ENCODE measurements around the gene SARNP.

GRCh38 chr12:55847603-55848291 is 30.2 kb upstream of the SARNP start:
- no peak for TF ChIP-seq CTCF (IDR thresholded peaks at IDR 0.05; ENCODE audit: borderline replicate concordance, extremely low read depth, low read length, poor library complexity, severe bottlenecking)
- no peak for TF ChIP-seq EZH2 (IDR thresholded peaks at IDR 0.05; ENCODE audit: borderline replicate concordance, low read depth, low read length, severe bottlenecking)

Measured in DND-41 (cell line).